ENCODE measurements around the gene JAKMIP2.
"Not testable (repeated sequence)": the region's sequence is repeated elsewhere in the genome, so short reads cannot be mapped to it uniquely, and the experiment has no call there.

Gene JAKMIP2

DNA sequence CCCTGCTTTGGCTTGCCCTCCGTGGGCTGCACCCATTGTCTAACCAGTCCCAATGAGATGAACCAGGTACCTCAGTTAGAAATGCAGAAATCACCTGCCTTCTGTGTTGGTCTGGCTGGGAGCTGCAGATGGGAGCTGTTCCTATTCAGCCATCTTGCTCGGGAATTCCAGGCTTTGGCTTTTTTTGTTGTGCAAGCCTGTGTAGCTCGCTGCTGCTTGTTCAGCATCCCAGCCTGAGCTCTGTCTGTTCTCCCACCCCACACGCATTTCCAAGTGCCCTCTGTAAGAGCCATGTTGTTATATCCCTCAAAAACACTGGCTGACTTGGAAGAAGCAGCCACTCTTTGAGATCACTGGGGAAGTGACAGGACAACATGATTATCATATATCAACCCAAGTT lies 171.0 kb downstream of the JAKMIP2 start:
- DNase-seq (ENCODE audit: low read depth in 2 of 2), result no peak

DNA sequence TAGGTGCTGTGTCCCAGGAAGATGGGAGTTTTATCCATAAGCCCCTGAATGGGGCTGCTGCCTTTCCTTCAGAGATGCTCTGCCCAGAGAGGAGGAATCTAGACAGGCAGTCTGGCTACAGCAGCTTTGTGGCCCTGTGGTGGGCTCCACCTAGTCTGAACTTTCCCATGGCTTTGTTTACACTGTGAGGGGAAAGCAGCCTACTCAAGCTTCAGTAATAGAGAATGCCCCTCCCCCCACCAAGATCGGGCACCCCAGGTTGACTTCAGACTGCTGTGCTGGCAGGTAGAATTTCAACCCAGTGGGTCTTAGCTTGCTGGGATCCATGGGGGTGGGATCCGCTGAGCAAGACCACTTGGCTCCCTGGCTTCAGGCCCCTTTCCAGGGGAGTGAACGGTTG lies 171.7 kb downstream of the JAKMIP2 start:
- DNase-seq (ENCODE audit: low read depth in 2 of 2), result no peak

DNA sequence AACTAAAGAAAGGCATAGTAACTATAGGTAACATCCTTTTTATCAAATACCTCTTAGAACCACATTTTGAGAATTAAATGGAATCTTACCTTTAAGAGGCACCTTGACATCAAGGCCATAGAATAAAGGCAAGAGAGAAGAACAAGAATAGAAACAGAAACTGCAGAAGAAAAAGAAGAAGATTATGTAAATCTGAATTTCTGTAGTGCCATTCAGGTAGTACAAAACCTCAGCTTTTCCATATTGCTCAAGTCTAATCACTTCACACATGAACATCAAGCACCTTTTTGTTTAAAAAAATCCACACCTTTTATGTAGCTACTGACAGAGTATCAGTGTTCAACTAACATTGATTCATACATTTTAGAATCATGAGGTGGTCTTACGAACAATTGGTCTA lies 180.9 kb downstream of the JAKMIP2 start:
- no peak for DNase-seq (ENCODE audit: low read depth in 2 of 2)

DNA sequence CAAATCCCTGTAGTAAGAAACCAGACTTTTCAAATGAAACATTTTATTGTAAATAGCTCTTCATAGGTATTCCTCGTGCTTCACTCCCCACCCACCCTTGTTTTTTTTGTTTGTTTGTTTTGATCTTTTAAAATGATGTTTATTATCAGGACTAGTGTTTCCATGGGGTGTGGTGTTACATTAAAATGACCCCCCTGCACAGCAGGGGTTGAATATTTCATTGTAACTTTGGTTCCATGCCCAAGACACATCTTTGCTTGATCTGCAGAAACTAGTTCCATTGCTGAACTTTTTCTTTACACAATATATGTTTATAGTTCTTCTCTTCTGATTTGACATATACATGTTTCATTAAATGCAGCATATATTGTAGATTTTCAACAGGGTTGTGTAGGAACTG lies 191.4 kb downstream of the JAKMIP2 start:
- no peak for DNase-seq (ENCODE audit: low read depth in 2 of 2)

DNA sequence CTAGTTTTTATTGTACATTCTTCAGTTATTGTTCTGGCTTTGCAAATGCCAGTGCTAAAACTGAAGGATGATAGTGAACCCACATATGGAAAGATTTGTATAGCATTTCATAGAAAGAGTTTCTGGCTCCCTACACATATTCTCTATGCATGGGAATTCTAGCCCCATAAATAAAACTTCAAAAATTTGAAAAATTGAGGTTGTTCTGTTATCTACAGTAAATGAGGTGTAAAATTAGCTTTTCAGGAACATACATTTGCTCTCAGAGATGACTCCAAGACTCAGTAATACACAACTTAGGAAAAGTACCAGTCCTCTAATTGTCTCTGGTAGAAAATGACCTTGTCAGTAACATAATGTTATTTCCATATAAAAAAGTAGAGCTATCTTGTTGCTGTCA lies 192.4 kb downstream of the JAKMIP2 start:
- no peak for DNase-seq (ENCODE audit: low read depth in 2 of 2)

DNA sequence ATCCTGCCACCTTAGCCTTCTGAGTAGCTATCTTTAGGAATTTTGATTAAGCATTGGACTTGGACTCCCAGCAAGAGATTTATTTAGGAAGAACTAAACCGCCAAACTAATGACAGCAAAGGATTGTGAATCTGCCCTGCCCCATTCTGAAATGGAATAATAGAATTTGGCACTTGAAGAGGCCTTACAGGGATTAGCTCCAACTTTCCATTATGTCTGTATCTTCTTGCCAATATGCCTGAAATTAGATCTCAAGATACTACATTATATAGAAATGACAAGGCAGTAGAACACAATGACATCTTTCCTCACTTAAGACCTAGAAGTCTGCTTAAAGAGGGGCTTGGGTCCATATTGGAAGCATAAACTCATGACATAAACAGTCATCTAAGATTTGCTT lies 195.7 kb downstream of the JAKMIP2 start:
- no peak for DNase-seq (ENCODE audit: low read depth in 2 of 2)

DNA sequence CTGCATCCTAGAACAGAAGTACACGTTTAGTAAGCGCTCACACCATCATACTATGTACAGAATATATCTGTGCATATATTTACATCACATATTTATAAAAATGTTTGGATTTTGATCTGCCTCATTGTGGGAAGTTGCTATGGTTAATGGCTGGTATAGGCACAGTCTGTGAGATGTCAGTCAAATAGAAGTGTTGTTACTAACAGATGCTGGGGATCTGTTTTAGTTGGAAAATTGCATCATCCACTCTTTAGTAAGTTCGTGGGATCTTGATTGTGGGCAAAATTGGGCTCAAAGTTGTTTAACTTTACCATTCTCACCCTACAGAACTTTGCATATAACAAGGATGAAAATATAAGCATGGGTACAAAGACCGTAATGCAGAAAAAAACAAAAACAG lies 196.3 kb downstream of the JAKMIP2 start:
- no peak for DNase-seq (ENCODE audit: low read depth in 2 of 2)

DNA sequence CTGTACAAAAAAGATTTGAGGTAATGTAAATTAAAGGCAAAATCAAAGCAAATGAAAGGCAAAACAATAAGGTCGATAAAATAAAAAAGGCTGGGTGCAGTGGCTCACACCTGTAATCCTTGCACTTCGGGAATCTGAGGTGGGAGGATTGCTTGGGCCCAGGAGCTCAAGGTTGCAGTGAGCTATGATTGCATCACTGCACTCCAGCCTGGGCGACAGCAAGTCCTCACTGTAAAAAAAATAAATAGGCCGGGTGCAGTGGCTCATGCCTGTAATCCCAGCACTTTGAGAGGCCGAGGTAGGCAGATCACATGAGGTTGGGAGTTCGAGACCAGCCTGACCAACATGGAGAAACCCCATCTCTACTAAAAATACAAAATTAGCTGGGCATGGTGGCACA lies 200.3 kb downstream of the JAKMIP2 start:
- not testable (repeated sequence) for DNase-seq (ENCODE audit: low read depth in 2 of 2)

DNA sequence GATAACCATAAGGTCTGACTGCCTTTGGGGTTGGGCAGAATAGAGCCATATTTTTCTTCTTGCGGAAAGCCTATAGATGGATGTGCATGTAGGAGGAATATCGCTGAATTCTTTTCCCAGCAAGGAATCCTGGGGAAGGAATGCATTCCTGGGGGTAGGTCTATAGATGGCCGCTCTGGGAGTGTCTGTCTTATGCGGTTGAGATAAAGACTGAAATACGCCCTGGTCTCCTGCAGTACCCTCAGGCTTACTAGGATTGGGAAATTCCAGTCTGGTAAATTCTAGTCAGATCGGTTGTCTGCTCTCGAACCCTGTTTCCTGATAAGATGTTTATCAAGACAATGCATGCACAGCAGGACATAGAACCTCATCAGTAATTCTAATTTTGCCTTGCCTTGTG lies 202.1 kb downstream of the JAKMIP2 start:
- DNase-seq (ENCODE audit: low read depth in 2 of 2), result not testable (repeated sequence)

DNA sequence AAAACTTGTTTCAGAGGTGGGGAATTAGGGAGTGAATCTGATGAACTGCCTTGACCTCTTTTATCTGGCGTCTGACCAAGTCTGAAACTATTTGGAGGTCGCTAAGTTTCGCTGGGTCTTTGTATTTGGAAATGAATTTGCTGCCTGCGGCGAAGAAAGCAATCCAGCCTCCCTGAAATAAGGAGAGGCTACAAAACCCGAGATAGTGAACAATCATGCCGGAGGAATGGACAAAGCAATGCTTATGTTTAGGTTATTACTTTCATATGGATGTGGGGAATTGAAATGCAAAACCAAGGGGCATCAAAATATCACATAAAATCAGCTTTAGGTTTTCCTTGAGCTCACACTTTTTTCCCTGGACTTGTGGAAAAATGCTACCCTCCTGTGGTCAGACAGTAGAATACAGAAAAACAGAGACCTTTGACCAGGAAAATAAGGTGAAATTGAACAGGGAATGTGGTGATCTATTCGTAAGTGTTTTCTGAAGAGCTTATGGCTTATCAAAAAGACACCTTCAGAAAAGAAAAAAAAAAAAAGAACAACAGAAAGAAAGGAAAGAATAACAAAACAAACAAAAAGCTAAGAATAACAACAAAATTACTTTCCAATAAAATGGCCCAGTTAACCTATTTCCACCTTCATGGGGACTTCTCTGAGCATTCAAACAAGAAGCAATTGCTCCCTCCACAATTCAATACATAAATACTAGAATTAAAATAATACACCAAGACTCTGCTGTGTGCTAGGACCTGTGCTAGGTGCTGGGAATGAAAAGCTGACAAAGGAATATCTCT lies 204.1 kb downstream of the JAKMIP2 start:
- no peak for DNase-seq (ENCODE audit: low read depth in 2 of 2)

DNA sequence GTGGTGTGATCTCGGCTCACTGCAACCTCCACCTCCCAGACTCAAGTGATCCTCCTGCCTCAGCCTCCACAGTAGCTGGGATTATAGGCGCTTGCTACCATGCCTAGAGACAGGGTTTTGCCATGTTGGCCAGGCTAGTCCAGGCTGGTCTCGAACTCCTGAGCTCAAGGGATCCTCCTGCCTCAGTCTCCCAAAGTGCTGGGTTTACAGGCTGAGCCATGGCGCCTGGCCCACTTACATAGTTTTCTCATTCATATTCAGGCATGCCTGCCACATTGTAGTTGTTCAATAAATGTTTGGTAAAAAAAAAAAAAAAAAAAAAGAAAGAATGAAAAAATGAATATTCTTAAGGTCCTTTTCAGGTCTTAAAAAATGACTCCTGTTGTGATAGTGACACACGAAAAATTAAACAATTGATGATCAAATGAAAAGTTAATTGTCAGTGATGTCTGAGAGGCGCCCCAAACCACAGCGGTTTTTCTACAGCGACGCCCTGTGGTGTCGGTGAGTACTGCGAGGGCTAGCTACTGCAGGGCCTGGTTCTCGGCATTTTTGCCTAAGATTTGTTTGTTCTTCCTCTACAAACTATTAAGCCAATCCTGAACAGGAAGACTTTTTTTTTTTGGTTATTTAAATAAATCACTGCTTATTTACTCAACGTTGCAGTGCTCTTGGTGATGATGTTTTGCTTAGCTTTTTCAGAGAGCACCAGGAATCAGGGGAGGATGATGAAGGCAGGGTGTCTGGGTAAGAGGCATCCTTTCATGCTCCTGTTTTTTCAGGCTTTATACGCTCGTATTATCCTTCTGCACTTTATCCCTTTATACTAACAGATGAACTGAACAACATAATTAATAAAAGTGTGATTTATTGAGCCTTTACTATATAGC lies 205.6 kb downstream of the JAKMIP2 start:
- DNase-seq (ENCODE audit: low read depth in 2 of 2), result peak; percentile 4 to 6

DNA sequence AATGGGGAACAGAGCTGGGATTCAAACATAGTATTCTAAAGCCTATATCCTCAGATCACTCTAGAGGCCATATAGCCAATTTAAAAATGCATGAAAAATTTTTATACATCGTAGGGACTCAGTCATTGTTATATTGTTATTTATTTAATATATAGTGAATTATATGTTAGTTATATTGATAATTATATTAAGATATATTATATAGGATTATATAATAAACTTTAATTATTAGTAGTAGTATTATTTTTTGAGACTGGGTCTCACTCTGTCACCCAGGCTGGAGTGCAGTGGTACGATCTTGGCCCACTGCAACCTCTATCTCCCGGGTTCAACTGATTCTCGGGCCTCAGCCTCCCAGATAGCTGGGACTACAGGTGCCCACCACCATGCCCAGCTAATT lies 206.9 kb downstream of the JAKMIP2 start:
- DNase-seq (ENCODE audit: low read depth in 2 of 2), result no peak

DNA sequence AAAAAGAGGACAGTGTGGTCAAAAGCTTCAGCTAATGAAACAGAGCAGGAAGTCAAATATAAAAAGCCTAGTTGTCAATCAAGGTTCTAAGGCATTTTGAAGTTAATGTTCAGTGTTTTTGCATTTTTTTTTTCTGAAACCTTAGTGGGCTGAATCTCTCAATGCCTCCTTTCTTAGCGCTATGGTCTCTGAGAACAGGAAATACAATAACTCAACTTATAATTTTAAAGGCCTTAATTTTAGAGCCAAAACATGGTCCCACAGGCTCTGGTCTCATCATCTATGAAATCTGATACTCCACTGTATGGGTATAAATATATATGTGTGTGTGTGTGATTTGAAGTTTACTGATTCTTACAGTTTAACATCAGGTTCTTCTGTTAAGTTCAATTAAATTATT lies 209.3 kb downstream of the JAKMIP2 start:
- DNase-seq (ENCODE audit: low read depth in 2 of 2), result no peak

DNA sequence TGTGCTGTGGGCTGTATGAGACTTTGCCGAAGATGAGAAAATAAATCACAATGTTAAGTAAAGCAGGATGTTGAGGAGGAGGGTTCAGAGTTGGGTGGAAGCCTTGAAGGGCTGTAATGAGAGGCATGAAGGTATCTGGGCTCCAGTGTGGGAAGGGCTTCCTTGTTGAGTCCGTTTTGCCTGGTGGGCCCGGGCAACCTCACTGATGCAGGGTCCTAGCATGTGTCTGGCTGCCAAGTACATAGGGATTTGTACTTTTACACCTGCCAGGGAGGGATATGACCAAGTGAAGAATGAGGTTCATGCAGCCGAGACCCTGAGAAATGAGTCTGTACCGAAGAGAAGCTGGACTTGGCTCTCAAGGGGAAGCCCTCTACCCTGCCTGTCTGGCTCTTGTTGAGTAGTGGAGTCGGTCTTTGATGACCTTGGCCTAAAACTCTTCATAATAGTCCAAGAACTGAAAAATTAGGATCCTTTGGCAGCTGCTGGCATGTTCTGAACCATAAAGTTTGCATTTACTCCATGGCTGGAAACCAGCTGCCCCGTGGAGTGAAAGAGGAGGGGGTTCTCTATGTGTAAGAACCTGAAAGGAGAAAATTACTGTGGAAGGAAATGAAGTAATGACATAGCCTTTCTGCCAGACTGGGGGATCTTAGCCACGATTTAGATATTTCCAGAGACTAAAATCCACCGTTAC lies 213.7 kb downstream of the JAKMIP2 start:
- no peak for DNase-seq (ENCODE audit: low read depth in 2 of 2)

DNA sequence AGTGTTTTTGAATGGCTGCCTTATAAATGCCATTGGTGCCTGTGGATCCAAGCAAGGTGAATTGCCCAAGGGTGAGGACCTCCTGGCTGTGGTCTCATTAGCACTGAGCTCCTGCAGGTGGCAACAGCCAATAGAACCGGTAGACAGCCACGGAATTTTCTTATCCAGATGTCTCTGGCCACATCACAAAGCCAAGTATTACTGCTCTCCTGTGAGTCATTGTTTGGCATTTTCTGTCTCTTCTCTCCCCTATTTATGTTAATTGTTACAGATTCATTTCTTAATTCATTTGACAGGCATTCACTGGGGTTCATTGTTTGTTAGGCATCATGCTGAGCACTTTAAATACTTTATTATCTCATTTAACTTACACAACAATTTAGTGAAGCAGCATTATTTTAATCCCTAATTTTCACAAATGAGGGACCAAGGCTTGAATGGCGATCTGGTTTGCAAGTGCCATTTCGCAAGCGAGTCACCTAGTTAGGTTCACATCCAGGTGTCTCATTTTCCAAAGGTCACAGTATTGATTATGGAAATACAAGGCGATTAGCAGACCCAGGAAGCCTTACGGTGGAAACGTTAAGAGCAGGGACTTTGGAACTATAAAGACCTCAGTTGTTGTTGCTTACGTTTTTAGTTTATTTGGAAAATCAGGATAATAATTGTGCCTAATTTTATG lies 214.5 kb downstream of the JAKMIP2 start:
- DNase-seq (ENCODE audit: low read depth in 2 of 2), result no peak

DNA sequence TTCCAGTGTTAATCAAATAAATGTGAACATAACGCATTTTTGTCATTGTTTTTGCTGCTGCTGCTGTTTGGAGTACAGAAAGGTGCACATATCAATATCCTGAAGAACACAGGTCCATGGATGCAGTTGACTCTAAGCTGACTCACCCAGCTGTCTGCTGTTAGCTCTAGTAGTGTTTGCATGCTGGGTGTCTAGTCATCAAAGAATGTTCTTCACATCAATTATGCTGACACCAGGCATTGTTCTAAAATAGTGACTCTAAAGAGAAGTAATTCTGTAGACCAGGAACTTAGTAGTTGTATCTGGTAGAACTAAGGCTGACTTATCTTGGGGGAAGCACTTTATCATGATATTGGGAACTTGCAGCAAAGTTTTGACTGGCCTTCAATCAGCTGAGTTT lies 217.0 kb downstream of the JAKMIP2 start:
- no peak for DNase-seq (ENCODE audit: low read depth in 2 of 2)

DNA sequence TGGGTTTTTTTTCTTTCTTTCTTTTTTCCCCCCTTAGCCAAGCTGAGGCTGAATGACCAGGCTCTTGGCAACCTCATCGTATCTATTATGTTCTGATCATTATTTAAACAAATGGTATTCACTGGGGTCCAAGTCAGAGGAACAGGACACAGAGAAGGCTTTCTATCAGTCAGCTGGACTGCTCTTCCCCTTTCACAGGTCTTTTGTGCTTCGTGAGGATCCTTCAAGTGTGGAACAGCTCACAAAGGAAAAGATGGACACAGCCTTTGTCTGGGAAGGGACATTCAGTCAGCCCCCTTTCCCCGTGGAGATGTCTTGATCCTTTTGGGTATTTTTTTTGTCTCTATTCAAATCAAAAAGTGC lies 218.4 kb downstream of the JAKMIP2 start:
- no peak for DNase-seq (ENCODE audit: low read depth in 2 of 2)

DNA sequence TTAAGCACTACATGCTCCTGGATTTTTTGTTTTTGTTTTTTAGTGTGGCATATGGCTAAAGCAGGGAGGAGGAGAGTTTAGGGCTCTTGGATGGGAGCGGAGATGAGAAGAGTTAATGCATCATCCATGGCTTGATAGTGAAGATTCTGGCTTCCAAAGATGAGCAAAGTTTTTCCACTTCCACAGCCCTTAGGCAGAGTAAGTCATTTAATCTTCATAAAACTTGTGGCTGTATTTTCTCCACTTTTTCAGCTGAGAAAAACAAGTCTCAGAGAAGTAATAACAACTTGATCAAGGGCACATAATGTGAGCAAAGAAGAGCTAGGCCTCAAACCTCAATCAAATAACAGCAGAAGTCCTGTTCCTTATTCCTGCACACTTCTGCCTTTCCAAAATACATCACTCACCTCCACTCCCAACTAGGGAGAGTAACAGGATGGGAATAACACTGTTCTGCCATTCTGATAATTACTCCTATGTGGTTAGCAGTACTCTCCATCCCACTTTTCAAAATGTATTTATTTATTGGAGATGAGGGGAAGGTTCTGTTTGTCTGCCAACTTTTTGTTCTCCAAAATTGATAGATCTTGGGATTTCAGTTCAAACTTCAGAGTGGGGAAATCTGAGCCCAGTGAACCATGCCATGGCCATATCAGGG lies 218.9 kb downstream of the JAKMIP2 start:
- DNase-seq (ENCODE audit: low read depth in 2 of 2), result no peak

DNA sequence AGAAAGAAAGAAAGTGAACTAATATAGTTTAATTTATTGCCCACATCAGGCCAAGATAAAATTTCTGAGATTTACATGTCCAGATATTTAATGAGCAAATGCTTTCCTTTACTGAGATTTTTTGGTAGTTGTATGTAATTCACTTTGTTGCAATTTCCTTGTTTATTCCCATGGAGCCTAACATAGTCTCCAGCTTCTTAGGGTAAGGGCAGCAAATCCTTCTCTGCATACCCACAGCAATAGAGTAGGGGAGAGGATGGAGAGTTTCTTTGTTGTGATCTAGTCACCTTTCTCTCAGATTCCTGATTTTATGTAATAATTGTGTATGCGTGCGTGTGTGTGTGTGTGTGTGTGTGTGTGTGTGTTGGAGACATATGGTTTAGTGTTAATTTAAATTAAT lies 221.1 kb downstream of the JAKMIP2 start:
- no peak for DNase-seq (ENCODE audit: low read depth in 2 of 2)

DNA sequence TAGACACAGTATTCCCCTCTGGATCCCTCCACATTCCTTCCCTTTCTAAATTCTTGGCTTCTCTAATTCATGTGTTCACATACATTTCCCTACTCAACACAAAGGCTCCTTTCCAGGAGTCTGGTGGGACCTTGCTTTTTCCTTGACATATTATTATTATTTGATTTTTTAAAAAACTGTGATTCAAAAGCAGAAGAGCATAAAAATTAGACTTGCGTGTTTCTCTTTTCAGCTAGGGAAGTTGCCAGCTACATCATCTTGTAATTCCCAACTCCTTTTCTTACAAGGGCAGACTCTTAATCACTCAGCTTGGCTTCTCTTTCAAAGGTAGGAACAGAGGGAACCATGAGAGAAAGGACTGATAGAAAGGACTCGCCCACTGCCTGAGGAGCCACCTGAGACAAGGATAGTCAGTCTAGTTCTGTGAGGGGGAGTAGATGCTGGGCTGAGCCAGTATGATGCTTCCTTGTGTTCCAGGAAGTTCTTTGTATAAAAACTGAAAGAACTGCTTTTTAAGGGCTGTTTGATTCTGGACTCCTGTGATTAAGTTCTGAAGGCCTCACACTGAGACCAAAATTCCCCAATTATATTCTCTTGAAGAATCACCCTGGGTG lies 221.7 kb downstream of the JAKMIP2 start:
- no peak for DNase-seq (ENCODE audit: low read depth in 2 of 2)

DNA sequence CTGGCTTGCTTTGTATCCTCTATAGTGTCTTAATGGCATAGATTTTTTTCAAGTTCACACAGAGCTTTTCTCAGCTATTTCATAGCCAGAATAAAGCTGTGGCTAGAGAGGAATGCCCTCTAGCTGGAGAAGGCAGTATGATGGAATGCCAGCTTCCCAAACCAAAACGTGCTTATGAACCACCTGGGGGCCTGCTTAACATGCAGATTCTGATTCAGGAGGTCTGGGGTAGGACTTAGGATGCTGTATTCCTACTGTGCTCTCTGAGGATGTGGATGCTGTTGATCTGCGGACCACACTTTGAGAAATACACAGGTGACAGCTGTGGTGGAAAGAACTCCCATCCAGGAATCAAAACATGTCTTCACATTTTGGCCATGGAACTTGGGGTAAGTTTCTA lies 222.8 kb downstream of the JAKMIP2 start:
- no peak for DNase-seq (ENCODE audit: low read depth in 2 of 2)
